ENCODE data around the gene FADS6. TPM values are rescaled to one million over a fixed set of nuclear protein-coding genes. Genes with fewer than 3 reads are reported as not detected.

Gene FADS6
- polyA plus RNA-seq: under 1 TPM in 2 of 3 donors, not detected in 1; 0.05 to 0.06 TPM

- 4% methylated on average over 75 to 86 of the region's 86 CpGs for WGBS, 3 donors
These were observed at the start of gene FADS6 for GRCh38 chr17:74892974-74893911. Gene FADS6, minus strand, starts transcription at chr17:74893633. Its CDS starts 38 bp downstream, at chr17:74893595.

DNA sequence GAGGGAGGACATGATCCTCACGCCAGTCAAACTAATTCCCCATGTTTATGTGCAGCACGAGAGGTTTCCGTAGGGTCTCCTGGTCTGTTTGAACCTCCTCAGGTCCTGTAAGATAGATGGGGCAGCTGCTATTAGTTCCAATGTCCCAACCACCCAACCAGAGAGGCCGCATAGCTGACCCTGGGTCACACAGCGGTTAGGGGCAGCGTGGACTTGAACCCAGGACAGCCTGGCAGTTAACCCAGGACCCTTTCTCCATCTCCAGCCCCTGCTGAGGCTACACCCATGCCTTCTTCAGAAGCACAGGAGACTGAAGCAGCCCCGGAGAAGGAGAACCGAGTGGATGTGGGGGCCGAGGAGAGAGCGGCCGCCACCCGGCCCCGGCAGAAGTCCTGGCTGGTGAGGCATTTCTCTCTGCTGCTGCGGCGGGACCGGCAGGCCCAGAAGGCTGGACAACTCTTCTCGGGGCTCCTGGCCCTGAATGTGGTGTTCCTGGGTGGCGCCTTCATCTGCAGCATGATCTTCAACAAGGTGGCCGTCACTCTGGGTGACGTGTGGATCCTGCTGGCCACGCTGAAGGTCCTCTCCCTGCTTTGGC, 47.8 kb upstream of the FADS6 start:
- 73 to 82% (median 78%) methylated on average over 20 to 21 of the region's 21 CpGs for WGBS, 3 donors
- H3K27ac ChIP-seq (ENCODE audit: low read depth, low read length): no peak overlapping the region

More at GRCh38 chr17:74892974-74893911, at the start of gene FADS6:
- no peak within 1 kb of the TSS for H3K27ac ChIP-seq (ENCODE audit: low read depth, low read length)

GRCh38 chr17:74939534-74939933, 46.1 kb upstream of the FADS6 start:
- 46 to 51% (median 48%) methylated on average over 8 of the region's 8 CpGs for WGBS, 3 donors
- no peak overlapping the region for H3K27ac ChIP-seq (ENCODE audit: low read depth, low read length)

DNA sequence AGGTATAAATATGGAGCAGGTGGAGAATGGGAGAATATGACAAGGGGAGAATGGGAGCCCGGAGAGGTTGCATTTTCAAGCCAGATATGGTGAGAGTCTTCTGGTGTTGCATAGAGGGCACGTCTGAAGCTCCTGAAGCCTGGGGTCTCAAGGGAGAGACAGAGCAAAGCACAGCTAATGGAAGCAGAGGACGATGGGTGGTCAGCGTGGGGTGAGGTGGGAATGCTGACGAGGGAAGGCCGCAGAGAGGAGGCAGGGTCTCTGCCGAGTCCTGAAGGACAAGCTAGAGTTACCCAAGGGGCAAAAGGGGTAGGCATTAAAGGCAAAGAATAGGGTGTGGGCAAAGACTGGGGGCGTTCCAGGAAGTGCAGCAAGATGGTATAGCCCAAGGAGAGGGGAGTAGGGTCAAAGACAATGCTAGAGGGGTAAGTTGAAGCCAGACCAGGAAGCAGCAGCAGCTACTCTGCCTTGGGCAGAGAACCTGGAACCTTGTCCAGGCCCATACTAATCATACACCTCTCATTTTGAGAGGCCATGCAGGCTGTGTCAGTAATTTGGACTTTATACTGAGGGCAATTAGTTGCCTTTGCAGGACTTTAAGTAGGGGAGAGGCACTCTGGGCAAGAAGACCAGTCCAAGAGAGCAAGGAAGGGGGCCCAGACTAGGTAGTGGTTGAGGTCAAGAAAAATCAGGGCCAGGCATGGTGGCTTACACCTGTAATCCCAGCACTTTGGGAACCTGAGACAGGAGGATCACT, 44.9 kb upstream of the FADS6 start:
- 60 to 80% (median 77%) methylated on average over 8 of the region's 8 CpGs for WGBS, 3 donors

DNA sequence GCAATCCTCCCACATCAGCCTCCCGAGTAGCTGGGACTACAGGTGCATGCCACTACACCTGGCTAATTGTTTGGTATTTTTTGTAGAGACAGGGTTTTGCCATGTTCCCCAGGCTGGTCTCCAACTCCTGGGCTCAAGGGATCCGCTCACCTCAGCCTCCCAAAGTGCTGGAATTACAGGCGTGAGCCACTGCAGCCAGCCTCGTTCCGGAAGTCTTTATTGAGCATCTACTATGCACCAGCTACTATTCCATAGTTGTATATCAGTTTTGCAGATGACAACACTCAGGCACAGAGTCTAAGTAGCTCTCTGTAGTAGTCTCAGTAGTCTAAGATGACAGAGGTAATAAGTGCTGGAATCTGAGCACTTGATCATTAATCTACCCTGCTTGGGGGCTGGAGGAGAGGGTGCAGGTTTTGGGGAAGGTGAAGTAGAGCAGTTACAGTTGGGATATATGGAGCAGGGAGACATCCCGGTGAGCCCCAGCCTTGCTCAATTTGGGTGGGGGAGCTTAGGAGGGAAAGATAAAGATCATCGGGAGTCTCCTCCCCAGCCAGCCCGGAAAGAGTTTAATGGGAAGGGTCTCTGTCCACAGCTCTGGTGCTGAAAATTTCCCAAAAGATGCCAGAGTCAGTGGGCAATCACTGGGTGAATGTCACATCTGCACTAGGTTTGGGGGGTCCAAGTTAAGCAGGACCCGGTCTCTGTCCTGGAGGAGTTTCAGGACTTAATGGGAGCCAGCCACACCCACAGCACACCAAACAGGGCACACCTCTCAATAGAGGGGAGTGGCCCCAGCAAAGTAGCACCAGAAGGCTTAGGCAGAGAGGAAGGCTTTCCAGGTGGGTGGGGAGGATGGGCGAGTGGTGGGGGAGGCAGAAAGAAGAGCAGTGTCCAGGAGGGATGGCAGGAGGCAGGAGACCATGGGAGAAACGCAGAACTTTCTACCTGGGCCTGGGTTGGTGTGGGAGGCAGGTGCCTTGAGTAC, 43.9 kb upstream of the FADS6 start:
- WGBS, 3 donors: 54 to 60% (median 55%) methylated on average over 11 of the region's 11 CpGs
- H3K27ac ChIP-seq (ENCODE audit: low read depth, low read length): no peak overlapping the region

More for the DNA sequence above, 44.9 kb upstream of the FADS6 start:
- H3K27ac ChIP-seq (ENCODE audit: low read depth, low read length): no peak overlapping the region

GRCh38 chr17:74936470-74936799, 43.0 kb upstream of the FADS6 start:
- WGBS, 3 donors: 17 to 25% (median 20%) methylated on average over 11 to 12 of the region's 12 CpGs

GRCh38 chr17:74935585-74936469, 42.4 kb upstream of the FADS6 start, which contains the start of gene OTOP3:
Gene OTOP3, plus strand, starts transcription at chr17:74935898. Its CDS starts 24 bp downstream, at chr17:74935922.
- no peak within 1 kb of the TSS for H3K27ac ChIP-seq (ENCODE audit: low read depth, low read length)
- 3 to 6% (median 4%) methylated on average over 70 to 78 of the region's 78 CpGs for WGBS, 3 donors

More at GRCh38 chr17:74936470-74936799, 43.0 kb upstream of the FADS6 start:
- H3K27ac ChIP-seq (ENCODE audit: low read depth, low read length): no peak overlapping the region

GRCh38 chr17:74935048-74935447, 41.6 kb upstream of the FADS6 start:
- 62 to 76% (median 69%) methylated on average over 3 of the region's 3 CpGs for WGBS, 3 donors
- no peak overlapping the region for H3K27ac ChIP-seq (ENCODE audit: low read depth, low read length)

DNA sequence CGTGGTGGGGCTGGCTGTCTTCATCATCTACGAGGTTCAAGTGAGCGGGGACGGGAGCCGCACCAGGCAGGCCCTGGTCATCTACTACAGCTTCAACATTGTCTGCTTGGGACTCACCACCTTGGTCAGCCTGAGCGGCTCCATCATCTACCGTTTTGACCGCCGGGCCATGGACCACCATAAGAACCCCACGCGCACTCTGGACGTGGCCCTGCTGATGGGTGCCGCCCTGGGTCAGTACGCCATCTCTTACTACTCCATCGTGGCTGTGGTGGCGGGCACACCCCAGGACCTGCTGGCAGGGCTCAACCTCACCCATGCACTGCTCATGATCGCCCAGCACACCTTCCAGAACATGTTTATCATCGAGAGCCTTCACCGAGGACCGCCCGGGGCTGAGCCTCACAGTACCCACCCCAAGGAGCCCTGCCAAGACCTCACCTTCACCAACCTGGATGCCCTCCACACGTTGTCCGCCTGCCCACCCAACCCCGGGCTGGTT, 37.2 kb upstream of the FADS6 start:
- 89 to 91% (median 90%) methylated on average over 24 of the region's 24 CpGs for WGBS, 3 donors
- no peak overlapping the region for H3K27ac ChIP-seq (ENCODE audit: low read depth, low read length)

GRCh38 chr17:74928786-74929185, 35.4 kb upstream of the FADS6 start:
- no peak overlapping the region for H3K27ac ChIP-seq (ENCODE audit: low read depth, low read length)
- 67 to 83% (median 77%) methylated on average over 6 of the region's 6 CpGs for WGBS, 3 donors

DNA sequence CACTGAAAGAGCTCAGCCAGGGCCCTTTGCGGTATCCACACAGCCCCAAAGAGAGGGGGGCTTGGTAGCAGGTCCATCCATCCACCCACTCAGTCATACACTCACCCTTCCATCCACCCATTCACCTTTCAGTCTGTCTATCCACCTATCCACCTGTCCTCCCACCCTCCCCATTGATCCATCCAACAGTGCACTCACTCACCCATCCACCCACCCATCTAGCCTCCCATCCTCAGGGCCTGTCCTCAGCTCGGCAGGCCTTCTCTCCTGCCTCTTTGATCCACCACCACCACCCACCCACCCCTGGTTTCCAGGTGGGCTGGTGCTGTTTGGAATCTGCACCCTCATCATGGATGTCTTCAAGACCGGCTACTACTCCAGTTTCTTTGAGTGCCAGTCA, 31.8 kb upstream of the FADS6 start:
- 76 to 79% (median 78%) methylated on average over 3 of the region's 3 CpGs for WGBS, 3 donors
- H3K27ac ChIP-seq (ENCODE audit: low read depth, low read length): no peak overlapping the region

DNA sequence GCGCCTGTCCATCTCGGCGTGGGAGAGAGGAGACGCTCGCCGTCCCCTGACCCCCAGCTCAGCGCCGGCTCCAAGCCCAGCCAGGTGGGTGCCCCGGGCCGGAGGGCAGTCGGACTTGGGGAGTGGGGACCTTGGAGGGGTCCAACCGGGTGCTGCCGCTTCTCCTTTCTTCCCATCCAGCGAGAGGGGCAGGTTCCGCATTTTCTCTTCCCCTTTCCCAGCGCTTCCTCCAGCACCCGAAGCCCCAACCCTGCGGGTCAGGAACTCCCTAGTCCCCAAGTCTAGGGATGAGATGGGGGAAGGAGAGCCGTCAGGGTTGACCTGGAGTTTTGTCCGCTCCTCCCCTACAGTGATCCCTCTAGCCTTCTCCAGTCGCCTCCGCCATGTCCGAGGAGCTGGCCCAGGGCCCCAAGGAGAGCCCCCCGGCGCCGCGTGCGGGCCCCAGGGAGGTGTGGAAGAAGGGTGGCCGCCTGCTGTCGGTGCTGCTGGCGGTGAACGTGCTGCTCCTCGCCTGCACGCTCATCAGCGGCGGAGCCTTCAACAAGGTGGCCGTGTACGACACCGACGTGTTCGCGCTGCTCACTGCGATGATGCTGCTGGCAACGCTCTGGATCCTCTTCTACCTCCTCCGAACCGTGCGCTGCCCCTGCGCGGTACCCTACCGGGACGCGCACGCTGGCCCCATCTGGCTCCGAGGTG, 31.0 kb upstream of the FADS6 start, which contains the start of gene OTOP2:
Gene OTOP2 (plus strand): TSS at position 24 of the 699 bp plus-strand sequence. CDS start 360 bp downstream, at position 384.
- 1 to 5% (median 4%) methylated on average over 51 to 54 of the region's 54 CpGs for WGBS, 3 donors
- no peak within 1 kb of the TSS for H3K27ac ChIP-seq (ENCODE audit: low read depth, low read length)

- WGBS, 3 donors: 2 to 5% (median 3%) methylated on average over 44 to 59 of the region's 59 CpGs
- H3K27ac ChIP-seq (ENCODE audit: low read depth, low read length): no peak overlapping the region
These were observed 30.3 kb upstream of the FADS6 start for GRCh38 chr17:74923538-74924249.

DNA sequence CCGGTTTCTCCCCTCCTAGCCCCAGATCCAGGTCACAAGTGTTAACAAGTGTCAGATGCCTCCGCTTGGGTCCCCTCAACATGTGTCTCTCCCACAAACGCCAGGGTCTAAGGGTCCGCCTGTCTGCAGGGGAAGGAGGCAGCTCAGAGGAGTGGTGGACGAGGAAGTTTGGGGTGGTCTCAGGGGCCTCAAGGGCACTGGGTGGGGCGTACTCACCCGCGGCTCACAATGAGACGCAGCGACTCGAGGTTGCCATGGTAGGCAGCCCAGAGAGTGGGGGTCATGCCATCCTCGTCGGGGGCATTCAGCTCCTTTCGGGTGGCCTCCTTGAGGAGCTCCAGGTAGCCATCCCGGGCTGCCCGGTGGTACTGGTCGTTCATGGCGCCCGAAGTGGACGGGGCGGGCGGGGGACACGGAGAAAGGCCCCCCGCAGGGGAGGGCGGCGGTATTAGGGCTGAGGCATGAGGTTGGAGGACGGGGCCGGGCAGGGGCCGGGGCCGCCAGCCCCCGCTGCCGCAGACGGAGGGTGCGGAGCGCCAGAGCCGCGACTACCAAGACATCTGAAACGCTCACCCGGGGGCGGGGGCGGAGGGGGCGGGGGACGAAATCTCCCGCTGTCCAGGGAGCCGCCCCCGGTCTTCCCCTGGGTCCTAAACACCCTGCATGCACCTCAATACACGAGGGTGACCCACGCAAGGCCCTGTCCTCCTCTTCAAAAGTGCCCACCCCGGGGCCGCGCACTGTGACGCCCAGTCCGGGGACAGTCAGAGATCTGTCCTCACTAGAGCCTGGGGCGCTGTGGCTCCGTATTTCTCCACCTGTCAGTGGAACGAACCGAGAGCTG, 29.5 kb upstream of the FADS6 start, which contains the start of gene USH1G:
Gene USH1G (minus strand): TSS at position 562 of the 844 bp plus-strand sequence. CDS start 182 bp downstream, at position 380.
- 4 to 8% (median 6%) methylated on average over 45 to 57 of the region's 57 CpGs for WGBS, 3 donors
- H3K27ac ChIP-seq (ENCODE audit: low read depth, low read length): no peak within 1 kb of the TSS
